ENCODE results near the gene AKAP13.

The AKAP13 gene

DNA sequence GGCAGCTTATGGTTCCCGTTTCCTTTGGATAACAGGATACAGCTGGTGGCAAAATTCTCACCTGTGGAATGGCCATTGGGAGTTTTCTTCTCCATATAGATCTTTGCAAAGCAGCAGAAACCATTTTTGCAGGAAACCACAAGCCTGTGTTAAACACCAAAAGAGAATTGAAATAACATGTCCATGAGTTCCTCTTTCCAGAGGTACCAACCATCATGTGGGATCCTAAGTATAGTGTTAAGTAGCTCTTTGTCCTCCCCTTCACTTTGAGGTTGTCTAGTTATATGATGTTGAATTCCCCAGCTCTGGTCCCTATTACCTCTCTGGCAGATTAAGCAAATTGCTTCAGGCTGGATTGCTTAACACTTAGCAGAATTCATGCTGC, 94.9 kb downstream of the AKAP13 start (continued):
- TF ChIP-seq, protein P1, sequence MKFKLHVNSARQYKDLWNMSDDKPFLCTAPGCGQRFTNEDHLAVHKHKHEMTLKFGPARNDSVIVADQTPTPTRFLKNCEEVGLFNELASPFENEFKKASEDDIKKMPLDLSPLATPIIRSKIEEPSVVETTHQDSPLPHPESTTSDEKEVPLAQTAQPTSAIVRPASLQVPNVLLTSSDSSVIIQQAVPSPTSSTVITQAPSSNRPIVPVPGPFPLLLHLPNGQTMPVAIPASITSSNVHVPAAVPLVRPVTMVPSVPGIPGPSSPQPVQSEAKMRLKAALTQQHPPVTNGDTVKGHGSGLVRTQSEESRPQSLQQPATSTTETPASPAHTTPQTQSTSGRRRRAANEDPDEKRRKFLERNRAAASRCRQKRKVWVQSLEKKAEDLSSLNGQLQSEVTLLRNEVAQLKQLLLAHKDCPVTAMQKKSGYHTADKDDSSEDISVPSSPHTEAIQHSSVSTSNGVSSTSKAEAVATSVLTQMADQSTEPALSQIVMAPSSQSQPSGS (tag by site-specific recombination; IDR thresholded peaks at IDR 0.05; ENCODE audit: low read depth), result no peak
- TF ChIP-seq, protein P2, sequence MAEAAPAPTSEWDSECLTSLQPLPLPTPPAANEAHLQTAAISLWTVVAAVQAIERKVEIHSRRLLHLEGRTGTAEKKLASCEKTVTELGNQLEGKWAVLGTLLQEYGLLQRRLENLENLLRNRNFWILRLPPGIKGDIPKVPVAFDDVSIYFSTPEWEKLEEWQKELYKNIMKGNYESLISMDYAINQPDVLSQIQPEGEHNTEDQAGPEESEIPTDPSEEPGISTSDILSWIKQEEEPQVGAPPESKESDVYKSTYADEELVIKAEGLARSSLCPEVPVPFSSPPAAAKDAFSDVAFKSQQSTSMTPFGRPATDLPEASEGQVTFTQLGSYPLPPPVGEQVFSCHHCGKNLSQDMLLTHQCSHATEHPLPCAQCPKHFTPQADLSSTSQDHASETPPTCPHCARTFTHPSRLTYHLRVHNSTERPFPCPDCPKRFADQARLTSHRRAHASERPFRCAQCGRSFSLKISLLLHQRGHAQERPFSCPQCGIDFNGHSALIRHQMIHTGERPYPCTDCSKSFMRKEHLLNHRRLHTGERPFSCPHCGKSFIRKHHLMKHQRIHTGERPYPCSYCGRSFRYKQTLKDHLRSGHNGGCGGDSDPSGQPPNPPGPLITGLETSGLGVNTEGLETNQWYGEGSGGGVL (tag by site-specific recombination; IDR thresholded peaks at IDR 0.05), result no peak
- TF ChIP-seq, protein P3, sequence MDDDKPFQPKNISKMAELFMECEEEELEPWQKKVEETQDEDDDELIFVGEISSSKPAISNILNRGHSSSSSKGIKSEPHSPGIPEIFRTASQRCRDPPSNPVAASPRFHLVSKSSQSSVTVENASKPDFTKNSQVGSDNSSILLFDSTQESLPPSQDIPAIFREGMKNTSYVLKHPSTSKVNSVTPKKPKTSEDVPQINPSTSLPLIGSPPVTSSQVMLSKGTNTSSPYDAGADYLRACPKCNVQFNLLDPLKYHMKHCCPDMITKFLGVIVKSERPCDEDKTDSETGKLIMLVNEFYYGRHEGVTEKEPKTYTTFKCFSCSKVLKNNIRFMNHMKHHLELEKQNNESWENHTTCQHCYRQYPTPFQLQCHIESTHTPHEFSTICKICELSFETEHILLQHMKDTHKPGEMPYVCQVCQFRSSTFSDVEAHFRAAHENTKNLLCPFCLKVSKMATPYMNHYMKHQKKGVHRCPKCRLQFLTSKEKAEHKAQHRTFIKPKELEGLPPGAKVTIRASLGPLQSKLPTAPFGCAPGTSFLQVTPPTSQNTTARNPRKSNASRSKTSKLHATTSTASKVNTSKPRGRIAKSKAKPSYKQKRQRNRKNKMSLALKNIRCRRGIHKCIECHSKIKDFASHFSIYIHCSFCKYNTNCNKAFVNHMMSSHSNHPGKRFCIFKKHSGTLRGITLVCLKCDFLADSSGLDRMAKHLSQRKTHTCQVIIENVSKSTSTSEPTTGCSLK (tag by site-specific recombination; IDR thresholded peaks at IDR 0.05), result no peak
- TF ChIP-seq WT1 (tag by site-specific recombination; IDR thresholded peaks at IDR 0.05) (no peak), ZNF202 (tag by site-specific recombination; IDR thresholded peaks at IDR 0.05; ENCODE audit: borderline replicate concordance) (no peak)

DNA sequence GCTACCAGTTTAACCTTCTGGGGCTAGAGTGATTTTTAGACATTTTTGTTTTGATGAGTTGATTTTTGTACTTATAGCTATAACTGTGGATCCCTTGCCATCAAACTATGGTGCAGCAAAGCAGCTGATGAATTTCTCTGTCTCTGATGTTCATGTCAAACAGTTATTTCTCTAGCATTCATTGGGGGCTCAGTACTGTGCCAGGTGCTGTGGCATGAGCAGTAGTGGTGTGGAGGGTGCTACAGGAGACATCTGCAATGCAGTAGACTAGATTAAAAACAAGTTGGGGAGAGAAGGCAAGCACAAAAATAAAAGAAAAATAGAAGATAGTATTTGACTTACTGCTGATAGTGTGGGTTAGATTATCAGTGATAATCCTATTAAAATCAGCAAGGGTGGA, 95.3 kb downstream of the AKAP13 start:
- TF ChIP-seq ZNF660 (tag by site-specific recombination; IDR thresholded peaks at IDR 0.05), result no peak
- TF ChIP-seq KLF9 (tag by site-specific recombination; IDR thresholded peaks at IDR 0.05; ENCODE audit: low read depth), result no peak
- TF ChIP-seq ZNF274 (IDR thresholded peaks at IDR 0.05; ENCODE audit: low read length), result no peak
- no peak for TF ChIP-seq ZNF274 (tag by site-specific recombination; IDR thresholded peaks at IDR 0.05; ENCODE audit: borderline replicate concordance)
- no peak for TF ChIP-seq ZNF830 (tag by site-specific recombination; IDR thresholded peaks at IDR 0.05; ENCODE audit: low read depth)
- TF ChIP-seq ZNF747 (tag by site-specific recombination; IDR thresholded peaks at IDR 0.05), result no peak
- TF ChIP-seq MEIS1 (CRISPR knock-in tag; IDR thresholded peaks at IDR 0.05; ENCODE audit: borderline replicate concordance), result no peak
- TF ChIP-seq ZNF664 (tag by site-specific recombination; IDR thresholded peaks at IDR 0.05), result no peak
- TF ChIP-seq ZNF629 (tag by site-specific recombination; IDR thresholded peaks at IDR 0.05), result no peak
- TF ChIP-seq ZNF202 (tag by site-specific recombination; IDR thresholded peaks at IDR 0.05; ENCODE audit: borderline replicate concordance), result no peak
- TF ChIP-seq KLF10 (tag by site-specific recombination; IDR thresholded peaks at IDR 0.05), result no peak
- TF ChIP-seq YY2 (tag by site-specific recombination; IDR thresholded peaks at IDR 0.05), result no peak
- no peak for TF ChIP-seq ZNF311 (tag by site-specific recombination; IDR thresholded peaks at IDR 0.05; ENCODE audit: borderline replicate concordance)
- TF ChIP-seq, protein P4, sequence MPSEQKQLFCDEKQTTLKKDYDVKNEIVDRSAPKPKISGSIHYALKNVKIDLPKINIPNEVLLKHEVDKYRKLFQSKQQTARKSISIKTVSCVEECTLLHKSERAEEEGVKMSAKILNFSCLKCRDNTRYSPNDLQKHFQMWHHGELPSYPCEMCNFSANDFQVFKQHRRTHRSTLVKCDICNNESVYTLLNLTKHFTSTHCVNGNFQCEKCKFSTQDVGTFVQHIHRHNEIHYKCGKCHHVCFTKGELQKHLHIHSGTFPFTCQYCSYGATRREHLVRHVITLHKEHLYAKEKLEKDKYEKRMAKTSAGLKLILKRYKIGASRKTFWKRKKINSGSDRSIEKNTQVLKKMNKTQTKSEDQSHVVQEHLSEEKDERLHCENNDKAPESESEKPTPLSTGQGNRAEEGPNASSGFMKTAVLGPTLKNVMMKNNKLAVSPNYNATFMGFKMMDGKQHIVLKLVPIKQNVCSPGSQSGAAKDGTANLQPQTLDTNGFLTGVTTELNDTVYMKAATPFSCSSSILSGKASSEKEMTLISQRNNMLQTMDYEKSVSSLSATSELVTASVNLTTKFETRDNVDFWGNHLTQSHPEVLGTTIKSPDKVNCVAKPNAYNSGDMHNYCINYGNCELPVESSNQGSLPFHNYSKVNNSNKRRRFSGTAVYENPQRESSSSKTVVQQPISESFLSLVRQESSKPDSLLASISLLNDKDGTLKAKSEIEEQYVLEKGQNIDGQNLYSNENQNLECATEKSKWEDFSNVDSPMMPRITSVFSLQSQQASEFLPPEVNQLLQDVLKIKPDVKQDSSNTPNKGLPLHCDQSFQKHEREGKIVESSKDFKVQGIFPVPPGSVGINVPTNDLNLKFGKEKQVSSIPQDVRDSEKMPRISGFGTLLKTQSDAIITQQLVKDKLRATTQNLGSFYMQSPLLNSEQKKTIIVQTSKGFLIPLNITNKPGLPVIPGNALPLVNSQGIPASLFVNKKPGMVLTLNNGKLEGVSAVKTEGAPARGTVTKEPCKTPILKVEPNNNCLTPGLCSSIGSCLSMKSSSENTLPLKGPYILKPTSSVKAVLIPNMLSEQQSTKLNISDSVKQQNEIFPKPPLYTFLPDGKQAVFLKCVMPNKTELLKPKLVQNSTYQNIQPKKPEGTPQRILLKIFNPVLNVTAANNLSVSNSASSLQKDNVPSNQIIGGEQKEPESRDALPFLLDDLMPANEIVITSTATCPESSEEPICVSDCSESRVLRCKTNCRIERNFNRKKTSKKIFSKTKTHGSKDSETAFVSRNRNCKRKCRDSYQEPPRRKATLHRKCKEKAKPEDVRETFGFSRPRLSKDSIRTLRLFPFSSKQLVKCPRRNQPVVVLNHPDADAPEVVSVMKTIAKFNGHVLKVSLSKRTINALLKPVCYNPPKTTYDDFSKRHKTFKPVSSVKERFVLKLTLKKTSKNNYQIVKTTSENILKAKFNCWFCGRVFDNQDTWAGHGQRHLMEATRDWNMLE (tag by site-specific recombination; conservative IDR thresholded peaks at IDR 0.05; ENCODE audit: low read depth), result no peak
- no peak for TF ChIP-seq SP2 (tag by site-specific recombination; IDR thresholded peaks at IDR 0.05)
- TF ChIP-seq, protein P5, sequence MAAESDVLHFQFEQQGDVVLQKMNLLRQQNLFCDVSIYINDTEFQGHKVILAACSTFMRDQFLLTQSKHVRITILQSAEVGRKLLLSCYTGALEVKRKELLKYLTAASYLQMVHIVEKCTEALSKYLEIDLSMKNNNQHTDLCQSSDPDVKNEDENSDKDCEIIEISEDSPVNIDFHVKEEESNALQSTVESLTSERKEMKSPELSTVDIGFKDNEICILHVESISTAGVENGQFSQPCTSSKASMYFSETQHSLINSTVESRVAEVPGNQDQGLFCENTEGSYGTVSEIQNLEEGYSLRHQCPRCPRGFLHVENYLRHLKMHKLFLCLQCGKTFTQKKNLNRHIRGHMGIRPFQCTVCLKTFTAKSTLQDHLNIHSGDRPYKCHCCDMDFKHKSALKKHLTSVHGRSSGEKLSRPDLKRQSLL (tag by site-specific recombination; IDR thresholded peaks at IDR 0.05), result no peak
- no peak for TF ChIP-seq ZNF184 (tag by site-specific recombination; IDR thresholded peaks at IDR 0.05)
- TF ChIP-seq HOXC10 (CRISPR knock-in tag; IDR thresholded peaks at IDR 0.05), result no peak
- no peak for TF ChIP-seq YY1 (tag by site-specific recombination; IDR thresholded peaks at IDR 0.05)
- no peak for TF ChIP-seq ZNF416 (tag by site-specific recombination; IDR thresholded peaks at IDR 0.05)
- CTCF ChIA-PET, result interaction anchor here (0.5 to 3.7 kb wide), 6 partner anchors 10 to 179 kb away, joined by 3 to 24 read pairs (median 4); no protein-coding TSS in a partner anchor

More for the DNA sequence above, 95.3 kb downstream of the AKAP13 start:
- Histone ChIP-seq H3K9me3 (ENCODE audit: control insufficient read depth, insufficient read depth, low read depth, low read length) (no peaks in the 10 kb centered on the region), H3K4me3 (ENCODE audit: low read depth, low read length) (no peak overlapping the region), H3K36me3 (ENCODE audit: control insufficient read depth in 2 of 2, insufficient read depth in 1 of 2, low read length in 2 of 2) (no peaks in the 10 kb centered on the region), H3K4me1 (ENCODE audit: control insufficient read depth, insufficient read depth, low read length) (peaks cover 28% of the 10 kb centered on the region), H3K27ac (ENCODE audit: extremely low read depth, low read depth, low read length) (no peak overlapping the region)
- POLR2A ChIA-PET, result interaction anchor here (1.0 kb wide), 1 partner anchor 95 kb away, joined by 4 read pairs; the partner anchor contains the start of gene AKAP13

Measured in HEK293 (cell line).